ENCODE data around the gene ATF7. TPM values are rescaled to one million over a fixed set of nuclear protein-coding genes. Genes with fewer than 3 reads are reported as not detected.

Gene ATF7
- total and polyA plus RNA-seq, 4 donors, result 16.8 to 43.3 (median 31.7) TPM

GRCh38 chr12:53596920-53597363, 29.2 kb downstream of the ATF7 start:
- 48 to 70% methylated on average over 3 of the region's 3 CpGs for WGBS, 2 donors
- H3K27ac ChIP-seq (ENCODE audit: low read depth in 1 of 2, low read length in 1 of 2), result peak overlapping the region in 1 of 2 donors; percentile 40
- H3K4me1 ChIP-seq (ENCODE audit: control insufficient read depth in 5 of 5, insufficient read depth in 5 of 5, low read length in 5 of 5), result peaks cover 2 to 38% (median 9%) of the 10 kb centered on the region in 5 donors
- DNase-seq (peak in 2 of 3 donors; percentile 78 to 85), ATAC-seq (ENCODE audit: insufficient read depth, low FRiP score) (no peak)
- no peak overlapping the region for H3K9ac ChIP-seq (ENCODE audit: insufficient read depth in 1 of 2, low read length in 2 of 2)
- H3K9me3 ChIP-seq (ENCODE audit: control insufficient read depth in 4 of 4, insufficient read depth in 3 of 4, low read length in 3 of 4), result no peaks in the 10 kb centered on the region
- no peak for TF ChIP-seq CTCF (IDR thresholded peaks at IDR 0.05; ENCODE audit: control extremely low read depth, extremely low read depth)
- no peaks in the 10 kb centered on the region for H3K27me3 ChIP-seq (ENCODE audit: control insufficient read depth in 3 of 3, insufficient read depth in 3 of 3, low read length in 2 of 3)
- no peak overlapping the region for H3K4me3 ChIP-seq
- peaks cover 0 to 10% (median 0%) of the 10 kb centered on the region in 4 donors for H3K36me3 ChIP-seq (ENCODE audit: control insufficient read depth in 4 of 4, insufficient read depth in 4 of 4, low read length in 4 of 4)

- peak in 2 of 3 donors; percentile 27 to 38 for DNase-seq
- Histone ChIP-seq H3K4me1 (ENCODE audit: control insufficient read depth in 5 of 5, insufficient read depth in 5 of 5, low read length in 5 of 5) (peaks cover 0 to 34% (median 9%) of the 10 kb centered on the region in 5 donors), H3K27me3 (ENCODE audit: control insufficient read depth in 3 of 3, insufficient read depth in 3 of 3, low read length in 2 of 3) (no peaks in the 10 kb centered on the region), H3K9me3 (ENCODE audit: control insufficient read depth in 4 of 4, insufficient read depth in 3 of 4, low read length in 3 of 4) (no peaks in the 10 kb centered on the region), H3K27ac (ENCODE audit: low read depth in 1 of 2, low read length in 1 of 2) (peak overlapping the region in 1 of 2 donors; percentile 45), H3K9ac (ENCODE audit: insufficient read depth in 1 of 2, low read length in 2 of 2) (no peak overlapping the region), H3K4me3 (no peak overlapping the region), H3K36me3 (ENCODE audit: control insufficient read depth in 4 of 4, insufficient read depth in 4 of 4, low read length in 4 of 4) (peaks cover 0 to 6% (median 0%) of the 10 kb centered on the region in 4 donors)
- no peak for TF ChIP-seq CTCF (IDR thresholded peaks at IDR 0.05; ENCODE audit: control extremely low read depth, extremely low read depth)
- no peak for ATAC-seq (ENCODE audit: insufficient read depth, low FRiP score)
- 88% methylated on average over 5 of the region's 5 CpGs for WGBS, 2 donors
Measured at GRCh38 chr12:53594897-53595615, 31.1 kb downstream of the ATF7 start.

- 94 to 95% methylated on average over 6 of the region's 6 CpGs for WGBS, 2 donors
- TF ChIP-seq CTCF (IDR thresholded peaks at IDR 0.05; ENCODE audit: control extremely low read depth, extremely low read depth), result no peak
Measured at GRCh38 chr12:53593707-53594106, 32.5 kb downstream of the ATF7 start.

More at GRCh38 chr12:53593707-53594106, 32.5 kb downstream of the ATF7 start:
- Histone ChIP-seq H3K9me3 (ENCODE audit: control insufficient read depth in 4 of 4, insufficient read depth in 3 of 4, low read length in 3 of 4) (no peaks in the 10 kb centered on the region), H3K4me1 (ENCODE audit: control insufficient read depth in 5 of 5, insufficient read depth in 5 of 5, low read length in 5 of 5) (peaks cover 0 to 45% (median 9%) of the 10 kb centered on the region in 5 donors), H3K27ac (ENCODE audit: low read depth in 1 of 2, low read length in 1 of 2) (no peak overlapping the region), H3K9ac (ENCODE audit: insufficient read depth in 1 of 2, low read length in 2 of 2) (peak overlapping the region in 1 of 2 donors; percentile 23), H3K4me3 (no peak overlapping the region), H3K27me3 (ENCODE audit: control insufficient read depth in 3 of 3, insufficient read depth in 3 of 3, low read length in 2 of 3) (no peaks in the 10 kb centered on the region), H3K36me3 (ENCODE audit: control insufficient read depth in 4 of 4, insufficient read depth in 4 of 4, low read length in 4 of 4) (no peaks in the 10 kb centered on the region)
- no peak for ATAC-seq (ENCODE audit: insufficient read depth, low FRiP score)
- DNase-seq, result peak; percentile 22 to 57 (median 54)
